H1 (cell line): ENCODE results near the gene POPDC3. TPM values are rescaled to one million over a fixed set of nuclear protein-coding genes. Genes with fewer than 3 reads are reported as not detected.

Experiments
- CTCF ChIA-PET: fragments of 300-600 bp; sonication (Branson Sonifier 250); formaldehyde crosslinking; loops from one replicate; lab custom pipeline; 2021; ENCODE audit not compliant: partially characterized antibody; lab: Charles Lee
- POLR2A ChIA-PET: fragments of 300-600 bp; sonication (Branson Sonifier 250); formaldehyde crosslinking; loops from one replicate; lab custom pipeline; 2021; ENCODE audit warnings: inconsistent platforms; ENCODE audit not compliant: partially characterized antibody; lab: Charles Lee
- DNase-seq, 2 experiments: peaks; one replicate each; pipeline versions ENCODE4 v3.0.0 to v3.0.0-alpha.2; 2010 to 2022; ENCODE audit warnings: low spot score in 2 of 2, low read depth in 1 of 2, mixed read lengths in 1 of 2
- FAIRE-seq: peaks from 2 replicates; lab custom pipeline; 2011; peaks lifted over from hg19 to GRCh38; lab: Jason Lieb, UNC
- H2AFZ ChIP-seq: 2 replicates; pipeline ENCODE4 v1.8.1; 2012; ENCODE audit warnings: low read length, inconsistent platforms
- H2AK5ac ChIP-seq: 2 replicates; pipeline ENCODE4 v1.6.1; 2013; ENCODE audit warnings: low read depth, low read length
- H2BK120ac ChIP-seq: replicated peaks from 2 replicates; pipeline ENCODE3; 2013; ENCODE audit warnings: low read depth, low read length, inconsistent platforms
- H2BK12ac ChIP-seq: 2 replicates; pipeline ENCODE4 v1.6.1; 2013; ENCODE audit warnings: low read depth, low read length
- H2BK15ac ChIP-seq: 2 replicates; pipeline ENCODE4 v1.6.1; 2013; ENCODE audit warnings: low read length
- H2BK20ac ChIP-seq: 2 replicates; pipeline ENCODE4 v1.6.1; 2013; ENCODE audit warnings: low read length
- H2BK5ac ChIP-seq: 2 replicates; pipeline ENCODE4 v1.6.1; 2013; ENCODE audit warnings: low read depth, low read length
- H3K14ac ChIP-seq: 2 replicates; pipeline ENCODE4 v1.6.1; 2013; ENCODE audit warnings: inconsistent platforms; ENCODE audit not compliant: insufficient read length
- H3K18ac ChIP-seq: 2 replicates; pipeline ENCODE4 v1.6.1; 2013; ENCODE audit warnings: low read length; ENCODE audit errors: extremely low read depth
- H3K23ac ChIP-seq: 2 replicates; pipeline ENCODE4 v1.6.1; 2013; ENCODE audit warnings: inconsistent platforms; ENCODE audit not compliant: insufficient read length
- H3K23me2 ChIP-seq: 2 replicates; pipeline ENCODE4 v1.6.1; 2013; ENCODE audit warnings: low read depth, low read length
- H3K27ac ChIP-seq: 2 replicates; pipeline ENCODE4 v1.6.1; 2011; ENCODE audit warnings: low read depth, low read length, inconsistent platforms
- H3K27me3 ChIP-seq, 4 experiments: replicated peaks in 1 of 4; 1 replicate in 1 of 4; 2 replicates in 3 of 4; pipeline versions ENCODE4 v1.6.1 to v1.8.1; 2011 to 2013; ENCODE audit warnings: low read length in 3 of 4, mild to moderate bottlenecking in 3 of 4, inconsistent platforms in 2 of 4, mixed read lengths in 2 of 4, moderate library complexity in 1 of 4; ENCODE audit not compliant: control insufficient read depth in 3 of 4, insufficient read depth in 3 of 4; ENCODE audit errors: extremely low read depth in 1 of 4
- H3K36me3 ChIP-seq, 4 experiments: 2 replicates each; pipeline versions ENCODE4 v1.6.1 to v1.8.1; 2011 to 2013; ENCODE audit warnings: mild to moderate bottlenecking in 4 of 4, low read length in 3 of 4, moderate library complexity in 2 of 4, control low read depth in 1 of 4, inconsistent platforms in 1 of 4; ENCODE audit not compliant: insufficient read depth in 4 of 4, control insufficient read depth in 2 of 4
- H3K4ac ChIP-seq: replicated peaks from 2 replicates; pipeline ENCODE3; 2013; ENCODE audit warnings: low read length, low read depth, mixed read lengths, inconsistent platforms; ENCODE audit not compliant: insufficient read length
- H3K4me1 ChIP-seq, 4 experiments: replicated peaks in 1 of 4; 1 replicate in 1 of 4; 2 replicates in 3 of 4; pipeline versions ENCODE4 v1.6.1 to v1.8.1; 2011 to 2013; ENCODE audit warnings: low read length in 3 of 4, inconsistent platforms in 2 of 4, mixed read lengths in 1 of 4; ENCODE audit not compliant: insufficient read depth in 4 of 4, control insufficient read depth in 3 of 4
- H3K4me2 ChIP-seq, 2 experiments: 2 replicates each; pipeline versions ENCODE4 v1.6.1 to v1.8.1; 2011 to 2013; ENCODE audit warnings: low read depth in 2 of 2, low read length in 2 of 2, control low read depth in 1 of 2, inconsistent platforms in 1 of 2, mild to moderate bottlenecking in 1 of 2; ENCODE audit not compliant: insufficient read depth in 1 of 2
- H3K4me3 ChIP-seq, 4 experiments: fragments of 200-600, 300-600 bp in 1 of 4; sonication (generic), shearing (Covaris generic), sonication (Bioruptor Twin) in 1 of 4; 2 replicates each; pipeline versions ENCODE4 v1.5.1 to v1.8.1; 2011 to 2016; ENCODE audit warnings: low read length in 4 of 4, low read depth in 3 of 4, control low read depth in 2 of 4, inconsistent platforms in 2 of 4, mild to moderate bottlenecking in 2 of 4, mixed read lengths in 1 of 4, moderate library complexity in 1 of 4; ENCODE audit not compliant: insufficient read depth in 2 of 4; ENCODE audit errors: extremely low read depth in 1 of 4
- H3K56ac ChIP-seq: replicated peaks from 2 replicates; pipeline ENCODE3; 2013; ENCODE audit warnings: low read depth, mild to moderate bottlenecking, mixed read lengths, low read length, inconsistent platforms; ENCODE audit not compliant: insufficient read length
- H3K79me1 ChIP-seq: 2 replicates; pipeline ENCODE4 v1.6.1; 2013; ENCODE audit warnings: low read depth, low read length, control low read depth
- H3K79me2 ChIP-seq, 2 experiments: 2 replicates each; pipeline versions ENCODE4 v1.6.1 to v1.8.1; 2012 to 2013; ENCODE audit warnings: low read length in 2 of 2, mild to moderate bottlenecking in 2 of 2, inconsistent platforms in 1 of 2; ENCODE audit not compliant: insufficient read depth in 2 of 2, control insufficient read depth in 1 of 2
- H3K9ac ChIP-seq, 4 experiments: replicated peaks in 1 of 4; 1 replicate in 1 of 4; 2 replicates in 3 of 4; pipeline versions ENCODE4 v1.6.1 to v1.8.1; 2011 to 2013; ENCODE audit warnings: low read depth in 3 of 4, low read length in 3 of 4, control low read depth in 2 of 4, mild to moderate bottlenecking in 2 of 4, moderate library complexity in 2 of 4, inconsistent platforms in 1 of 4; ENCODE audit errors: extremely low read depth in 1 of 4
- H3K9me3 ChIP-seq, 2 experiments: 2 replicates each; pipeline versions ENCODE4 v1.6.1 to v1.8.1; 2012 to 2013; ENCODE audit warnings: mild to moderate bottlenecking in 2 of 2, moderate library complexity in 2 of 2, control low read depth in 1 of 2, inconsistent platforms in 1 of 2, low read depth in 1 of 2, low read length in 1 of 2, mixed read lengths in 1 of 2; ENCODE audit not compliant: insufficient read depth in 2 of 2
- H4K20me1 ChIP-seq, 2 experiments: replicated peaks in 1 of 2; 2 replicates each; pipeline versions ENCODE3 to v1.8.1; 2011 to 2013; ENCODE audit warnings: inconsistent platforms in 2 of 2, low read length in 2 of 2, mild to moderate bottlenecking in 1 of 2; ENCODE audit not compliant: insufficient read depth in 2 of 2, control insufficient read depth in 1 of 2
- H4K5ac ChIP-seq: 2 replicates; pipeline ENCODE4 v1.6.1; 2013; ENCODE audit warnings: low read length, low read depth, mixed read lengths, inconsistent platforms; ENCODE audit not compliant: insufficient read length
- H4K8ac ChIP-seq: 2 replicates; pipeline ENCODE4 v1.8.0; 2013; ENCODE audit warnings: mild to moderate bottlenecking, moderate library complexity, low read length, inconsistent platforms; ENCODE audit not compliant: insufficient read depth; ENCODE audit errors: extremely low read depth
- H4K91ac ChIP-seq: replicated peaks from 2 replicates; pipeline ENCODE3; 2013; ENCODE audit warnings: low read length, mixed read lengths, inconsistent platforms; ENCODE audit not compliant: insufficient read length
- RAD21 ChIP-seq, 2 experiments: IDR thresholded peaks in 1 of 2; conservative IDR thresholded peaks in 1 of 2; 2 replicates each; pipeline ENCODE4 v1.6.1; 2011; ENCODE audit warnings: low read depth in 2 of 2, low read length in 2 of 2, improper control_type of control experiment in 1 of 2, inconsistent platforms in 1 of 2, mild to moderate bottlenecking in 1 of 2, moderate library complexity in 1 of 2
- RFX5 ChIP-seq: IDR thresholded peaks from 2 replicates; pipeline ENCODE4 v1.6.1; 2011; ENCODE audit warnings: low read depth, low read length, improper control_type of control experiment, borderline replicate concordance
- WGBS, 2 experiments: shearing (Covaris generic) in 1 of 2; methylation state at CpG; one replicate each; pipeline versions ENCODE4 v1.1.6 to v1.1.7; 2013 to 2015; ENCODE audit warnings: low lambda C conversion rate in 2 of 2, mixed read lengths in 2 of 2, inconsistent platforms in 1 of 2, low coverage in 1 of 2, missing lambda C conversion rate in 1 of 2; ENCODE audit not compliant: insufficient replicate concordance in 2 of 2, insufficient coverage in 1 of 2, insufficient read length in 1 of 2; ENCODE audit errors: extremely low coverage in 1 of 2, missing lambda C conversion rate in 1 of 2; 5-methylcytosine and 5-hydroxymethylcytosine counted together
- polyA plus RNA-seq, 7 experiments: library from polyadenylated mRNA; depleted of rRNA in 3 of 7; stranded (reverse) in 5 of 7; unstranded in 2 of 7; fragments of >200 nt in 5 of 7; fragments of 200-250 nt in 2 of 7; gene quantifications; 1 replicate in 5 of 7; 2 replicates in 1 of 7; 4 replicates in 1 of 7; pipeline versions ENCODE4 v1.2.1 to v1.2.3, GENCODE V29; 2011 to 2013; ENCODE audit warnings: missing spikeins in 2 of 7, mixed read lengths in 2 of 7
- total RNA-seq: library from RNA; stranded (reverse); fragmentation: NEBNext Ultra II Directional; extraction: Animal tissue kit (Norgen Biotek cat#: 25700); gene quantifications from 2 replicates; pipeline ENCODE4 v1.2.1, GENCODE V29; 2021
- TF ChIP-seq, protein P1 (sequence below), 3 experiments: IDR thresholded peaks; 1 replicate in 2 of 3; 2 replicates in 1 of 3; pipeline versions ENCODE4 v1.5.1 to v1.6.1; 2011; ENCODE audit warnings: low read length in 3 of 3, mild to moderate bottlenecking in 3 of 3, inconsistent platforms in 2 of 3, low read depth in 1 of 3, moderate library complexity in 1 of 3; ENCODE audit not compliant: insufficient read depth in 1 of 3; ENCODE audit errors: control extremely low read depth in 1 of 3

Gene POPDC3
- total and polyA plus RNA-seq, 2 of the 8 experiments (the other 6 are each of a cell fraction or from before 2014, with no cell fraction given) = 3.7 to 6.5 TPM

DNA sequence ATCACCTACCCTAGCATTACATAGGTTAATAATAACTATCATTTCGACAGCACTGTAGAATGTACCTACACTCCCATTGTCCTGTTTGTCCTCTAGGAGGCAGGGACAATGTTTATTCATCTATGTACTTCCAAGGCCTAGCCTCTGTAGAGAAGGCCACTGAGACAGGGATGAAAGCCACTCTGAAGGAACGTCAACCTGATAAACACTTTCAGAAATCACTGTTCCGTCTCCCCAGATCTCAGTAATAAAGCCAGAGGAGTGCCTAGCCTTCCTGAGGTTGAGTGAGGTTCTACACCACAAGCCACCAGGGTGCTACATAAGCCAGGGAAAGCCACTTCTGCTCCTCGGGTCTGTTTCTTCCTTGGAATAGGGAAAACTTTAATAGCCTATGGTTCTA, 44.8 kb downstream of the POPDC3 start:
- H4K5ac ChIP-seq = no peak overlapping the region
- no peak overlapping the region for H3K14ac ChIP-seq
- H2BK20ac ChIP-seq = no peak overlapping the region
- no peak for DNase-seq
- no peak overlapping the region for H2AFZ ChIP-seq
- no peak overlapping the region for H3K9ac ChIP-seq
- H3K9me3 ChIP-seq = no peaks in the 10 kb centered on the region
- H3K4me1 ChIP-seq = peaks cover 0 to 3% (median 2%) of the 10 kb centered on the region in 4 experiments; a peak in 3 of 7 replicates
- H3K4ac ChIP-seq = no peak overlapping the region
- H3K4me3 ChIP-seq = no peak overlapping the region; a peak in 1 of 8 replicates
- H3K56ac ChIP-seq = no peak overlapping the region
- H3K4me2 ChIP-seq = no peak overlapping the region
- FAIRE-seq = peak; percentile 32
- no peak overlapping the region for H3K23ac ChIP-seq
- no peak overlapping the region for H2AK5ac ChIP-seq
- H3K23me2 ChIP-seq = peaks cover 10% of the 10 kb centered on the region; the same call in 1 of the 2 replicates
- POLR2A ChIA-PET = no interaction called here
- no peak overlapping the region for H4K8ac ChIP-seq
- no peak overlapping the region for H4K91ac ChIP-seq
- TF ChIP-seq, protein P1, sequence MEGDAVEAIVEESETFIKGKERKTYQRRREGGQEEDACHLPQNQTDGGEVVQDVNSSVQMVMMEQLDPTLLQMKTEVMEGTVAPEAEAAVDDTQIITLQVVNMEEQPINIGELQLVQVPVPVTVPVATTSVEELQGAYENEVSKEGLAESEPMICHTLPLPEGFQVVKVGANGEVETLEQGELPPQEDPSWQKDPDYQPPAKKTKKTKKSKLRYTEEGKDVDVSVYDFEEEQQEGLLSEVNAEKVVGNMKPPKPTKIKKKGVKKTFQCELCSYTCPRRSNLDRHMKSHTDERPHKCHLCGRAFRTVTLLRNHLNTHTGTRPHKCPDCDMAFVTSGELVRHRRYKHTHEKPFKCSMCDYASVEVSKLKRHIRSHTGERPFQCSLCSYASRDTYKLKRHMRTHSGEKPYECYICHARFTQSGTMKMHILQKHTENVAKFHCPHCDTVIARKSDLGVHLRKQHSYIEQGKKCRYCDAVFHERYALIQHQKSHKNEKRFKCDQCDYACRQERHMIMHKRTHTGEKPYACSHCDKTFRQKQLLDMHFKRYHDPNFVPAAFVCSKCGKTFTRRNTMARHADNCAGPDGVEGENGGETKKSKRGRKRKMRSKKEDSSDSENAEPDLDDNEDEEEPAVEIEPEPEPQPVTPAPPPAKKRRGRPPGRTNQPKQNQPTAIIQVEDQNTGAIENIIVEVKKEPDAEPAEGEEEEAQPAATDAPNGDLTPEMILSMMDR (IDR thresholded peaks at IDR 0.05; ENCODE audit: control extremely low read depth in 1 of 3, insufficient read depth in 1 of 3, low read depth in 1 of 3, low read length in 3 of 3) = peak in 1 of 3 experiments; percentile 13; a peak in 1 of 4 replicates
- TF ChIP-seq RFX5 = no peak
- peak; percentile 22 to 34 for TF ChIP-seq RAD21 (IDR thresholded peaks at IDR 0.05 in 1 of 2, conservative IDR thresholded peaks at IDR 0.05 in 1 of 2; ENCODE audit: low read depth in 2 of 2, low read length in 2 of 2)
- no peaks in the 10 kb centered on the region for H3K79me1 ChIP-seq
- no peak overlapping the region for H2BK120ac ChIP-seq
- H4K20me1 ChIP-seq = peaks cover 0 to 4% of the 10 kb centered on the region in 2 experiments
- H2BK5ac ChIP-seq = no peak overlapping the region
- no peak overlapping the region for H3K18ac ChIP-seq
- H3K27me3 ChIP-seq = peaks cover 9 to 32% (median 23%) of the 10 kb centered on the region in 4 experiments
- 78% methylated on average over 4 of the region's 4 CpGs; no CpG with 5 or more reads in 1 of the 2 experiments for WGBS, 2 experiments
- no peak overlapping the region for H2BK15ac ChIP-seq
- CTCF ChIA-PET = no interaction called here
- no peak overlapping the region for H3K27ac ChIP-seq
- no peaks in the 10 kb centered on the region for H3K36me3 ChIP-seq
- no peak overlapping the region for H2BK12ac ChIP-seq
- no peaks in the 10 kb centered on the region for H3K79me2 ChIP-seq
